ENCODE measurements around the gene SPACA7.

- no peak for TF ChIP-seq FOXK2 (IDR thresholded peaks at IDR 0.05)
- no peak for TF ChIP-seq BHLHE40 (IDR thresholded peaks at IDR 0.05; ENCODE audit: borderline replicate concordance)
- no peak for TF ChIP-seq SUZ12 (IDR thresholded peaks at IDR 0.05)
- no peak for TF ChIP-seq ARNT (IDR thresholded peaks at IDR 0.05)
- no peak for TF ChIP-seq FOXA1 (IDR thresholded peaks at IDR 0.05)
- TF ChIP-seq SP1 (IDR thresholded peaks at IDR 0.05) = no peak
- no peak for TF ChIP-seq NFRKB (IDR thresholded peaks at IDR 0.05)
- TF ChIP-seq LEF1 (IDR thresholded peaks at IDR 0.05; ENCODE audit: borderline replicate concordance) = no peak
- no peak for TF ChIP-seq FOXM1 (IDR thresholded peaks at IDR 0.05; ENCODE audit: borderline replicate concordance)
- TF ChIP-seq CTBP1 (IDR thresholded peaks at IDR 0.05; ENCODE audit: borderline replicate concordance) = no peak
- TF ChIP-seq TARDBP (IDR thresholded peaks at IDR 0.05) = no peak
- no peak for TF ChIP-seq L3MBTL2 (conservative IDR thresholded peaks at IDR 0.05)
Observed at GRCh38 chr13:112453874-112454647, 77.9 kb downstream of the SPACA7 start.

Measured in HEK293T (cell line).